Right lobe of liver (tissue), 6 donors: Measurements from ENCODE around the gene FAM149B1. TPM values are rescaled to one million over a fixed set of nuclear protein-coding genes. Genes with fewer than 3 reads are reported as not detected.

Source experiments
- ATAC-seq, 4 donors: fragments of 200-7000 bp; cut with Tn5 transposase; one replicate each; pipeline ENCODE4 v1.9.1; 2020; ENCODE audit warnings: mild to moderate bottlenecking in 4 of 4, moderate library complexity in 4 of 4
- DNase-seq, 3 donors: peaks; one replicate each; pipeline ENCODE4 v3.0.0-alpha.2; 2020
- H3K27ac ChIP-seq, 3 donors: fragments of 200-600 bp; one replicate each; pipeline ENCODE4 v1.8.0; 2022
- H3K27me3 ChIP-seq, 2 donors: fragments of 200-600 bp; one replicate each; pipeline ENCODE4 v1.8.0; 2022
- H3K36me3 ChIP-seq, 4 donors: fragments of 200-600 bp; sonication (generic) in 1 of 4; one replicate each; pipeline versions ENCODE4 v1.5.1 to v1.8.0; 2017 to 2022; ENCODE audit warnings: control low read depth in 1 of 4
- H3K4me1 ChIP-seq, 4 donors: fragments of 200-600 bp; sonication (generic) in 1 of 4; one replicate each; pipeline versions ENCODE4 v1.5.1 to v1.8.0; 2017 to 2022; ENCODE audit warnings: control low read depth in 1 of 4
- H3K4me3 ChIP-seq, 3 donors: fragments of 200-600 bp; one replicate each; pipeline ENCODE4 v1.8.0; 2022
- H3K9me3 ChIP-seq, 4 donors: fragments of 200-600 bp; sonication (generic) in 1 of 4; one replicate each; pipeline versions ENCODE4 v1.5.1 to v1.8.0; 2017 to 2022; ENCODE audit warnings: control low read depth in 1 of 4
- CTCF ChIP-seq, 4 donors: fragments of 200-600 bp in 3 of 4; fragments of 450-650 bp in 1 of 4; IDR thresholded peaks; one replicate each; pipeline versions ENCODE4 v1.5.1 to v1.8.0; 2016 to 2022; ENCODE audit warnings: antibody characterized with exemption in 4 of 4, mild to moderate bottlenecking in 2 of 4
- POLR2A ChIP-seq: fragments of 450-650 bp; IDR thresholded peaks from one replicate; pipeline ENCODE4 v1.6.1; 2017; ENCODE audit warnings: antibody characterized with exemption, mild to moderate bottlenecking
- WGBS: methylation state at CpG from one replicate; pipeline ENCODE4 v1.1.6; 2018; ENCODE audit warnings: low coverage, low lambda C conversion rate; ENCODE audit not compliant: insufficient coverage; ENCODE audit errors: missing lambda C conversion rate; 5-methylcytosine and 5-hydroxymethylcytosine counted together
- intact Hi-C, 2 donors: fragments of 100-400 bp; cut with DNase I; formaldehyde crosslinking; loops; one replicate each; pipeline versions ENCODE4 v1.11.2 to v1.14.1; 2022
- total RNA-seq, 6 experiments: library from RNA; depleted of rRNA in 2 of 6; stranded (reverse); fragments of >200 nt in 2 of 6; fragmentation: NEBNext Ultra II Directional in 3 of 6; extraction: Animal tissue kit (Norgen Biotek cat#: 25700) in 3 of 6; gene quantifications; one replicate each; pipeline versions ENCODE4 v1.1.0 to v1.2.4, GENCODE V29; 2016 to 2023
- donor health status: DM: no; HTN: yes; CAD: no.
- donor health status: DM: no; HTN: no; CAD: no.
- donor health status: DM: no; HTN: no; CAD: no.
- donor health status: DM: no; HTN: yes; CAD: no.
- donor health status: DM: no; HTN: yes; CAD: no.

The FAM149B1 gene
- total RNA-seq, 6 experiments from 2014 or later: 9.2 to 19.9 (median 13.8) TPM

GRCh38 chr10:73217628-73218027 is 49.7 kb downstream of the FAM149B1 start:
- no peak overlapping the region for H3K27ac ChIP-seq
- no peaks in the 10 kb centered on the region for H3K9me3 ChIP-seq
- no peaks in the 10 kb centered on the region for H3K36me3 ChIP-seq
- H3K27me3 ChIP-seq: no peaks in the 10 kb centered on the region
- ATAC-seq (no peak), DNase-seq (no peak)
- H3K4me1 ChIP-seq: peaks cover 0 to 11% (median under 1%) of the 10 kb centered on the region in 4 donors
- TF ChIP-seq POLR2A: no peak
- TF ChIP-seq CTCF (IDR thresholded peaks at IDR 0.05): no peak
- intact Hi-C loops: no loop called here
- H3K4me3 ChIP-seq: no peak overlapping the region
- 92% methylated on average over 2 of the region's 2 CpGs for whole genome bisulfite sequencing

DNA sequence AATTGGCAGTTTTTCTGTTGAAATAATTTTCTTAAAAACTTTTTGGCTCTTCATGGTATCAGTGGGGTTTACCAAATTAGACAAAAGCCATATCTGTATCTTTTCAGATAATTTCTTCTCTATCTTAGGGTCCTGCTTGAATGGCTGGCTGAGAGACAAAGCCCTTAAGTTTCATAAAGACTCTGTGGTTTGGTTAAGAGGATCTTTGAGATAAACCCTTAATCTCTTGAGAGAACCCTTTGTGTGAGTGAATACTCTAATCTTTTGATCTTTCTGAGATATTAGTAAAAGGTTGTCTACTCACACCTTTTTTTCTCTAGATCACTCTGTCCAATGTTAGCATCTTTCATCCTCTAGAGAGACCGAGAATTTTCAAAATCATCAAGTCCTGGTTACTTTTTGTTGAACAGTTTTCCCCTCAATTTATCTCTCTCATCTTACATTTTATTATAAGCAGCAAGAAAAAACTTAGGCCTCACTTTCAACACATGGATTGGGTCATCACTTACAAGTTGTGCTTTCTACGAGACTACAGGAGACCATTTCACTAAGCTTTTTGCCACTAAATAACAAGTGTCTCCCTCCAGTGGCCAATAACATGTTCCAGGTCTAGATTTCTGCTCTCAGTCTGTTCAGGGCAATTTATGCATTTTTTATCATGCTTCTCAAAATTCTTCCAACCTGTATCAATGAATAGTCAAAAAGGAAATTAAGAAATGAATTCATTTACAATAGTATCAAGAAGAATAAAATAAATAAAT is 50.7 kb downstream of the FAM149B1 start:
- Histone ChIP-seq H3K4me1 (peaks cover 0 to 11% (median 0%) of the 10 kb centered on the region in 4 donors), H3K27me3 (no peaks in the 10 kb centered on the region), H3K9me3 (no peaks in the 10 kb centered on the region), H3K36me3 (no peaks in the 10 kb centered on the region), H3K27ac (peak overlapping the region in 1 of 3 donors; percentile 25), H3K4me3 (no peak overlapping the region)
- WGBS: 52% methylated on average over 2 of the region's 2 CpGs
- intact Hi-C loops: no loop called here
- DNase-seq (no peak), ATAC-seq (peak; percentile 55 to 70 (median 62))
- TF ChIP-seq CTCF (IDR thresholded peaks at IDR 0.05): peak; percentile 24 to 49 (median 40)
- TF ChIP-seq POLR2A: no peak

- intact Hi-C loops: no loop called here
- ATAC-seq: peak in 2 of 4 donors; percentile 34 to 73
Observed at GRCh38 chr10:73219384-73219783, 51.5 kb downstream of the FAM149B1 start.

DNA sequence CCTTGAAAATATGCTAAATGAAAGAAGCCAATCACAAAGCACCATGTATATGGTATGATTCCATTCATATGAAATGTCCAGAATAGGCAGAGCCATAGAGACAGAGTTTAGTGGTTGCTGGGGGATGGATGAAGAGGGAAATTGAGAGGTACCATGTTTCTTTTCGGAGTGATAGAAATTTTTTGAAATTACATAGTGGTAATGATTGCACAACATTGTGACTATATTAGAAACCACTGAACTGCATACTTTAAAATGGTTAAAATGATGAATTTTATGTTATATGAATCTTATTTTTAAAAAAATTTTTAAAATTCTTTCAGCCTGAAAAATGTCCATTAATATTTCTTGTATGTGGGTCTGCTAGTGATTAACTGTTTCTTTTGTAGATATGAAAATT is 53.1 kb downstream of the FAM149B1 start:
- Histone ChIP-seq H3K36me3 (no peaks in the 10 kb centered on the region), H3K4me3 (no peak overlapping the region), H3K27ac (no peak overlapping the region), H3K27me3 (no peaks in the 10 kb centered on the region), H3K9me3 (no peaks in the 10 kb centered on the region), H3K4me1 (peaks cover 0 to 11% (median 0%) of the 10 kb centered on the region in 4 donors)
- intact Hi-C loops: no loop called here
- DNase-seq (no peak), ATAC-seq (no peak)
- TF ChIP-seq POLR2A (no peak), CTCF (IDR thresholded peaks at IDR 0.05) (no peak)
- 91% methylated on average over 1 of the region's 1 CpG for WGBS

More at GRCh38 chr10:73219384-73219783, 51.5 kb downstream of the FAM149B1 start:
- no peak for TF ChIP-seq CTCF (IDR thresholded peaks at IDR 0.05)
- TF ChIP-seq POLR2A: no peak
- Histone ChIP-seq H3K36me3 (no peaks in the 10 kb centered on the region), H3K9me3 (no peaks in the 10 kb centered on the region), H3K4me3 (no peak overlapping the region), H3K4me1 (peaks cover 0 to 11% (median 0%) of the 10 kb centered on the region in 4 donors), H3K27me3 (no peaks in the 10 kb centered on the region), H3K27ac (peak overlapping the region in 1 of 3 donors; percentile 25)
- DNase-seq: no peak
